NCI-H2227 (cell line): ENCODE measurements around the gene CETN1.

Experiments used
- DNase-seq: peaks from one replicate; lab custom pipeline; 2025; ENCODE audit not compliant: unreplicated experiment; lab: John Stamatoyannopoulos, UW

The CETN1 gene

DNA sequence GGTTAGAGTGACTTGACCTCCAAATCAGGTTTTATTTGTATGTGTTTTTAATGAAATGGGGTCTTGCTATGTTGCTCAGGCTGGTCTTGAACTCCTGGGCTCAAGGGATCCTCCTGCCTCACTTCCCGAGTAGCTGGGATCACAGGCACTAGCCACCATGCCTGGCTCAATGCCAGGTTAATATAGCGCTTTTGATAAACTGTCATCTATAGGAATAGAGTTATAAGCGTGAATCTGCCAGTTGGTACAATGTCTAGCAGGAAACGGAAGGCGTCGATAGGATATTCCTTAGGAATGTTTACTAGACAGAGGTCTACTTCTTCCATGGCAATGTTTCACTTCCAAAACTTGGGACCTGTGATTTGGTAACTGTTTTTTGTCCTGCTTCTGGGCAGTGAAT, 42.1 kb downstream of the CETN1 start:
- no peak for DNase-seq

- DNase-seq = peak; percentile 67
Observed at GRCh38 chr18:623761-624620, 43.8 kb downstream of the CETN1 start.

GRCh38 chr18:627231-627630, 47.1 kb downstream of the CETN1 start:
- DNase-seq = no peak

- DNase-seq = no peak
Observed at GRCh38 chr18:629269-630150, 49.3 kb downstream of the CETN1 start.

DNA sequence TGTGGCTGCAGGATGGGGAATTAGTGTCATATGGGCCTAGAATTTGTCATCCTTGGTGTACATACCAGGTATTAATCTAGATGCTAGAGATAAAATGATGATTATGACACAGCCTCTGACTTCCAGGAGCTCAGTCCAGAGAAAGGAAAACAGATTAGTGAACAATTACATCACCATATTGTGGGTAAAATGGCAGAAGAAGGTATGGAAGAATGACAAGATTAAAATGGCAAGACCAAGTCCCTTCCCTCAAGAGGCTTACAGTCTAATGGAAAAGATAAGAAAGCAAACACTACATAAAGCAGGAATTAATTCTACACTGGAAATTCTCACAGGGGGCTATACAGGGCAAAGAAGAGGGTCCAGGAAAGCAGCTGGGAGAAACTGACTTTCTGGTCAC, 51.4 kb downstream of the CETN1 start:
- no peak for DNase-seq
